ENCODE measurements around the gene COA8. TPM values are rescaled to one million over a fixed set of nuclear protein-coding genes. Genes with fewer than 3 reads are reported as not detected.

COA8 gene
- polyA plus RNA-seq, 1 of the 3 experiments (the other 2 are of a cell fraction), result 25.2 TPM

DNA sequence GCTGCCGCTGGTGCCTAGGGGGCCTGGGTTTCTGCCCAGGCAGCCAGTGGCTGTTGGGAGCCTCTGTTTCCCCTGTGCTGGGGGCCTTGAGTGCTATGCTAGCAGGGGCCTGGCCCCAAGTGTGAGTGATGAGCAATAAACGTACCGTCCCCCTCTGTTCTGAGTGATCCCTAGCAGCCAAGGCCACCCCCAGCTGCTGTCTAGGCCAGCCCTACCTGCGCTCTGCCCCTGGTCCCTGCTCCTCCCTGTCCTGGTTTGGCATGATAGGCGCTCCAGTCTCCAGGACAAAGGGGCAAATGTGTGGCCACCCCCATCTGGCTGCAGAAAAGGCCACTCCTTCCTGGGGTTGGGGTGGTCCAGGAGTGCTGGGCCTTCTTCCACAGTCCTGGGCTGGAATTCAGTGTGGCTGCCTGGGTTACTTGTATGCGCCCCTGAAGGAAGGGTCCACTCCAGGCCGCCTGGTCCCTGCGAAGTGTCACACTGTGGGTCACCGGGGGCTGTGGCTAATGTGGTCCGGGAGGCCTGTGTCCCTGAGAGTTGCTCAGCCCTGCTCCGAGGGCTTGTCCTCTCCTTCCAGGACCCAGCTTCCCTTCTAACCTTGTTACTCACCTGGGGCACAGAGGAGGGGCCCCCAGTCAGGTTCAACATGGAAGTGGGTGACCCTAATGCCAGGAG, 26.7 kb upstream of the COA8 start:
- DNase-seq, result no peak
- Histone ChIP-seq H3K27ac (ENCODE audit: low read depth in 2 of 2, low read length in 1 of 2) (no peak overlapping the region), H3F3A (replicated peaks; ENCODE audit: insufficient read depth) (peaks cover 11% of the 10 kb centered on the region), H2AFZ (ENCODE audit: low read depth) (no peak overlapping the region), H3K9me2 (no peaks in the 10 kb centered on the region), H3K9me3 (no peaks in the 10 kb centered on the region), H3K36me3 (replicated peaks in 1 of 2; ENCODE audit: control insufficient read depth in 1 of 2, insufficient read depth in 2 of 2, low read length in 1 of 2) (peaks cover 0 to 27% of the 10 kb centered on the region in 2 experiments), H3K9ac (no peak overlapping the region), H3K27me3 (ENCODE audit: insufficient read depth) (no peaks in the 10 kb centered on the region), H4K20me1 (ENCODE audit: insufficient read depth) (peaks cover 6% of the 10 kb centered on the region; the same call in 1 of the 2 replicates), H3K79me2 (ENCODE audit: insufficient read depth) (peaks cover 14% of the 10 kb centered on the region; the same call in 1 of the 2 replicates), H3K4me3 (ENCODE audit: low read depth in 2 of 2, low read length in 1 of 2) (no peak overlapping the region), H3K4me1 (ENCODE audit: control insufficient read depth in 1 of 2, insufficient read depth in 2 of 2, low read depth in 1 of 2, low read length in 1 of 2) (peaks cover 11 to 18% of the 10 kb centered on the region in 2 experiments; a peak in 3 of 4 replicates), H3K4me2 (no peak overlapping the region)
- ChIA-PET CTCF (interaction anchor here (2.1 to 5.1 kb wide), 2 partner anchors 11 to 17 kb away, joined by 7 to 31 read pairs; no protein-coding TSS in a partner anchor), POLR2A (interaction anchor here (1.3 kb wide), 1 partner anchor 13 kb away, joined by 3 read pairs; the partner anchor contains the start of gene CKB)
- WGBS (ENCODE audit: low lambda C conversion rate), result 90% methylated on average over 9 of the region's 11 CpGs
- TF ChIP-seq TCF12 (IDR thresholded peaks at IDR 0.05), result no peak
- TF ChIP-seq, protein P1, sequence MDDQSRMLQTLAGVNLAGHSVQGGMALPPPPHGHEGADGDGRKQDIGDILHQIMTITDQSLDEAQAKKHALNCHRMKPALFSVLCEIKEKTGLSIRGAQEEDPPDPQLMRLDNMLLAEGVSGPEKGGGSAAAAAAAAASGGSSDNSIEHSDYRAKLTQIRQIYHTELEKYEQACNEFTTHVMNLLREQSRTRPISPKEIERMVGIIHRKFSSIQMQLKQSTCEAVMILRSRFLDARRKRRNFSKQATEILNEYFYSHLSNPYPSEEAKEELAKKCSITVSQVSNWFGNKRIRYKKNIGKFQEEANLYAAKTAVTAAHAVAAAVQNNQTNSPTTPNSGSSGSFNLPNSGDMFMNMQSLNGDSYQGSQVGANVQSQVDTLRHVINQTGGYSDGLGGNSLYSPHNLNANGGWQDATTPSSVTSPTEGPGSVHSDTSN (IDR thresholded peaks at IDR 0.05), result no peak
- TF ChIP-seq, protein P2, sequence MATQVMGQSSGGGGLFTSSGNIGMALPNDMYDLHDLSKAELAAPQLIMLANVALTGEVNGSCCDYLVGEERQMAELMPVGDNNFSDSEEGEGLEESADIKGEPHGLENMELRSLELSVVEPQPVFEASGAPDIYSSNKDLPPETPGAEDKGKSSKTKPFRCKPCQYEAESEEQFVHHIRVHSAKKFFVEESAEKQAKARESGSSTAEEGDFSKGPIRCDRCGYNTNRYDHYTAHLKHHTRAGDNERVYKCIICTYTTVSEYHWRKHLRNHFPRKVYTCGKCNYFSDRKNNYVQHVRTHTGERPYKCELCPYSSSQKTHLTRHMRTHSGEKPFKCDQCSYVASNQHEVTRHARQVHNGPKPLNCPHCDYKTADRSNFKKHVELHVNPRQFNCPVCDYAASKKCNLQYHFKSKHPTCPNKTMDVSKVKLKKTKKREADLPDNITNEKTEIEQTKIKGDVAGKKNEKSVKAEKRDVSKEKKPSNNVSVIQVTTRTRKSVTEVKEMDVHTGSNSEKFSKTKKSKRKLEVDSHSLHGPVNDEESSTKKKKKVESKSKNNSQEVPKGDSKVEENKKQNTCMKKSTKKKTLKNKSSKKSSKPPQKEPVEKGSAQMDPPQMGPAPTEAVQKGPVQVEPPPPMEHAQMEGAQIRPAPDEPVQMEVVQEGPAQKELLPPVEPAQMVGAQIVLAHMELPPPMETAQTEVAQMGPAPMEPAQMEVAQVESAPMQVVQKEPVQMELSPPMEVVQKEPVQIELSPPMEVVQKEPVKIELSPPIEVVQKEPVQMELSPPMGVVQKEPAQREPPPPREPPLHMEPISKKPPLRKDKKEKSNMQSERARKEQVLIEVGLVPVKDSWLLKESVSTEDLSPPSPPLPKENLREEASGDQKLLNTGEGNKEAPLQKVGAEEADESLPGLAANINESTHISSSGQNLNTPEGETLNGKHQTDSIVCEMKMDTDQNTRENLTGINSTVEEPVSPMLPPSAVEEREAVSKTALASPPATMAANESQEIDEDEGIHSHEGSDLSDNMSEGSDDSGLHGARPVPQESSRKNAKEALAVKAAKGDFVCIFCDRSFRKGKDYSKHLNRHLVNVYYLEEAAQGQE (IDR thresholded peaks at IDR 0.05; ENCODE audit: low read depth, low read length), result no peak
- TF ChIP-seq, protein P3, sequence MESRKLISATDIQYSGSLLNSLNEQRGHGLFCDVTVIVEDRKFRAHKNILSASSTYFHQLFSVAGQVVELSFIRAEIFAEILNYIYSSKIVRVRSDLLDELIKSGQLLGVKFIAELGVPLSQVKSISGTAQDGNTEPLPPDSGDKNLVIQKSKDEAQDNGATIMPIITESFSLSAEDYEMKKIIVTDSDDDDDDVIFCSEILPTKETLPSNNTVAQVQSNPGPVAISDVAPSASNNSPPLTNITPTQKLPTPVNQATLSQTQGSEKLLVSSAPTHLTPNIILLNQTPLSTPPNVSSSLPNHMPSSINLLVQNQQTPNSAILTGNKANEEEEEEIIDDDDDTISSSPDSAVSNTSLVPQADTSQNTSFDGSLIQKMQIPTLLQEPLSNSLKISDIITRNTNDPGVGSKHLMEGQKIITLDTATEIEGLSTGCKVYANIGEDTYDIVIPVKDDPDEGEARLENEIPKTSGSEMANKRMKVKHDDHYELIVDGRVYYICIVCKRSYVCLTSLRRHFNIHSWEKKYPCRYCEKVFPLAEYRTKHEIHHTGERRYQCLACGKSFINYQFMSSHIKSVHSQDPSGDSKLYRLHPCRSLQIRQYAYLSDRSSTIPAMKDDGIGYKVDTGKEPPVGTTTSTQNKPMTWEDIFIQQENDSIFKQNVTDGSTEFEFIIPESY (IDR thresholded peaks at IDR 0.05; ENCODE audit: borderline replicate concordance, low read depth), result no peak
- TF ChIP-seq SIN3A (IDR thresholded peaks at IDR 0.05; ENCODE audit: borderline replicate concordance, low read depth, low read length), result no peak
- no peak for TF ChIP-seq MXI1 (IDR thresholded peaks at IDR 0.05; ENCODE audit: low read depth, low read length)
- TF ChIP-seq EZH2phosphoT487 (IDR thresholded peaks at IDR 0.05; ENCODE audit: borderline replicate concordance, low read depth), result no peak
- TF ChIP-seq NFIC (IDR thresholded peaks at IDR 0.05; ENCODE audit: borderline replicate concordance), result no peak
- TF ChIP-seq EP300 (IDR thresholded peaks at IDR 0.05; ENCODE audit: borderline replicate concordance in 1 of 2, low read depth in 1 of 2, low read length in 1 of 2), result no peak
- TF ChIP-seq RCOR1 (IDR thresholded peaks at IDR 0.05; ENCODE audit: low read length), result no peak
- TF ChIP-seq, protein P4, sequence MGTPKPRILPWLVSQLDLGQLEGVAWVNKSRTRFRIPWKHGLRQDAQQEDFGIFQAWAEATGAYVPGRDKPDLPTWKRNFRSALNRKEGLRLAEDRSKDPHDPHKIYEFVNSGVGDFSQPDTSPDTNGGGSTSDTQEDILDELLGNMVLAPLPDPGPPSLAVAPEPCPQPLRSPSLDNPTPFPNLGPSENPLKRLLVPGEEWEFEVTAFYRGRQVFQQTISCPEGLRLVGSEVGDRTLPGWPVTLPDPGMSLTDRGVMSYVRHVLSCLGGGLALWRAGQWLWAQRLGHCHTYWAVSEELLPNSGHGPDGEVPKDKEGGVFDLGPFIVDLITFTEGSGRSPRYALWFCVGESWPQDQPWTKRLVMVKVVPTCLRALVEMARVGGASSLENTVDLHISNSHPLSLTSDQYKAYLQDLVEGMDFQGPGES (IDR thresholded peaks at IDR 0.05; ENCODE audit: low read depth, low read length), result no peak
- TF ChIP-seq GATA2 (CRISPR knock-in tag; IDR thresholded peaks at IDR 0.05), result no peak
- no peak for TF ChIP-seq GABPA (IDR thresholded peaks at IDR 0.05; ENCODE audit: low read depth)
